Skeletal muscle cell (primary cell): ENCODE data around the gene ROPN1.
A peak's percentile ranks its signal among the peaks of the same experiment; 100 is the strongest.
"Not testable (repeated sequence)": the region's sequence is repeated elsewhere in the genome, so short reads cannot be mapped to it uniquely, and the experiment has no call there.

Experiments used
- DNase-seq: peaks from one replicate; pipeline ENCODE4 v3.0.0-alpha.2; 2010; ENCODE audit warnings: low read depth
- H3K4me3 ChIP-seq: 2 replicates; pipeline ENCODE4 v1.5.1; 2011; ENCODE audit warnings: low read depth, mild to moderate bottlenecking, control low read depth, low read length, moderate library complexity

The ROPN1 gene

GRCh38 chr3:123991730-123992588 is at the start of gene ROPN1:
Gene ROPN1, minus strand, starts transcription at chr3:123992124. Its CDS starts 11,643 bp downstream, at chr3:123980481.
- not testable (repeated sequence) for DNase-seq, H3K4me3 ChIP-seq

GRCh38 chr3:124041553-124041952 is 49.6 kb upstream of the ROPN1 start:
- no peak for DNase-seq
- no peak overlapping the region for H3K4me3 ChIP-seq

GRCh38 chr3:124037326-124037725 is 45.4 kb upstream of the ROPN1 start:
- DNase-seq: no peak
- no peak overlapping the region for H3K4me3 ChIP-seq

- H3K4me3 ChIP-seq, DNase-seq: not testable (repeated sequence)
Measured at GRCh38 chr3:124036214-124036613, 44.3 kb upstream of the ROPN1 start.

- no peak overlapping the region for H3K4me3 ChIP-seq
- DNase-seq: no peak
Measured at GRCh38 chr3:124035463-124036121, 43.7 kb upstream of the ROPN1 start.

GRCh38 chr3:124034844-124035152 is 42.9 kb upstream of the ROPN1 start:
- no peak for DNase-seq
- no peak overlapping the region for H3K4me3 ChIP-seq

GRCh38 chr3:124034016-124034843 is 42.3 kb upstream of the ROPN1 start:
- no peak for DNase-seq
- H3K4me3 ChIP-seq: peak overlapping the region; percentile 57

- peak within 1 kb of the TSS; percentile 57 for H3K4me3 ChIP-seq
- no peak for DNase-seq
Measured at GRCh38 chr3:124033360-124034015, 41.6 kb upstream of the ROPN1 start, which contains the start of gene KALRN. Gene KALRN, plus strand, starts transcription at chr3:124033369.

GRCh38 chr3:124032881-124033359 is 41.0 kb upstream of the ROPN1 start:
- peak overlapping the region; percentile 57 for H3K4me3 ChIP-seq
- peak; percentile 39 for DNase-seq

GRCh38 chr3:124032311-124032880 is 40.5 kb upstream of the ROPN1 start:
- no peak for DNase-seq

GRCh38 chr3:124026516-124026915 is 34.6 kb upstream of the ROPN1 start:
- no peak overlapping the region for H3K4me3 ChIP-seq
- DNase-seq: no peak

More at GRCh38 chr3:124032311-124032880, 40.5 kb upstream of the ROPN1 start:
- H3K4me3 ChIP-seq: peak overlapping the region; percentile 57

GRCh38 chr3:124023531-124023930 is 31.6 kb upstream of the ROPN1 start:
- H3K4me3 ChIP-seq, DNase-seq: not testable (repeated sequence)

GRCh38 chr3:124019291-124019690 is 27.4 kb upstream of the ROPN1 start:
- H3K4me3 ChIP-seq: no peak overlapping the region

GRCh38 chr3:124017502-124017901 is 25.6 kb upstream of the ROPN1 start:
- not testable (repeated sequence) for DNase-seq, H3K4me3 ChIP-seq

More at GRCh38 chr3:124019291-124019690, 27.4 kb upstream of the ROPN1 start:
- DNase-seq: no peak

- not testable (repeated sequence) for H3K4me3 ChIP-seq
Measured at GRCh38 chr3:124016483-124016882, 24.6 kb upstream of the ROPN1 start.

GRCh38 chr3:124014366-124014942 is 22.5 kb upstream of the ROPN1 start:
- no peak for DNase-seq
- no peak overlapping the region for H3K4me3 ChIP-seq

More at GRCh38 chr3:124016483-124016882, 24.6 kb upstream of the ROPN1 start:
- not testable (repeated sequence) for DNase-seq

- DNase-seq, H3K4me3 ChIP-seq: not testable (repeated sequence)
Measured at GRCh38 chr3:124008321-124008720, 16.4 kb upstream of the ROPN1 start.

GRCh38 chr3:124007186-124007585 is 15.3 kb upstream of the ROPN1 start:
- no peak overlapping the region for H3K4me3 ChIP-seq
- no peak for DNase-seq
